Measurements from ENCODE around the gene AR. TPM values are rescaled to one million over a fixed set of nuclear protein-coding genes. Genes with fewer than 3 reads are reported as not detected.

AR gene
- total and polyA plus RNA-seq, 10 of the 15 experiments (the other 5 are each of a cell fraction or from before 2014, with no cell fraction given) = 0.07 to 0.09 (median 0.08) TPM; not detected in 7

DNA sequence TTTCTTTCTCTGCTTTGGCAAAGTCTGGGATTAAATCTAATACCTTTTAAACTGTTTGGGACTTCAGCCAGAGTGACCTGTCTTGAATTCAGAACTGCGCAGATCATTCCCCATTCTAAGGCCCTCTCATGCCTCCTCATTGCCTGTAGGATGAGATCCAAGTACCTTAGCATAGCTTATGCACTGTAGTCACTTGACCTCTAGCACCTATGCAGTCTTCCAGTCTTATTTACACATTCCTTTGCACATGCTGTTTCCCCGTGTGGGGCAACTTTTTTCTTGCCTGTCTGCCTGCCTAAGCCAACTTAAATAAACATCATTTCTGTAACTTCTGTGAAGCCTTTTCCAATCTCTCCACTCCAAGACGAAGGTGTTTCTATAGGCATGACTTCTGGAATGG, 68.4 kb downstream of the AR start:
- FAIRE-seq = no peak
- POLR2A ChIA-PET = no interaction called here
- in situ Hi-C loops (cut with MboI) = no loop called here
- Histone ChIP-seq H3K4me3 (no peak overlapping the region), H4K20me1 (ENCODE audit: control insufficient read depth, insufficient read depth) (no peaks in the 10 kb centered on the region), H3K4me2 (ENCODE audit: control insufficient read depth, insufficient read depth) (no peak overlapping the region), H3K9me3 (replicated peaks; ENCODE audit: control insufficient read depth, insufficient read depth, low read length) (no peaks in the 10 kb centered on the region; the same call in 2 of the 3 replicates), H3K27ac (ENCODE audit: control insufficient read depth, insufficient read depth) (no peak overlapping the region), H3K36me3 (ENCODE audit: control insufficient read depth in 2 of 2, insufficient read depth in 2 of 2, low read length in 1 of 2) (no peaks in the 10 kb centered on the region), H3K9ac (ENCODE audit: control insufficient read depth, insufficient read depth, low read length) (no peak overlapping the region), H3K4me1 (ENCODE audit: control insufficient read depth, insufficient read depth, low read length) (no peaks in the 10 kb centered on the region), H3K27me3 (replicated peaks in 1 of 2; ENCODE audit: control insufficient read depth in 2 of 2, insufficient read depth in 2 of 2, low read length in 1 of 2) (no peaks in the 10 kb centered on the region), H3K79me2 (ENCODE audit: control insufficient read depth, insufficient read depth, low read length) (no peaks in the 10 kb centered on the region), H2AFZ (ENCODE audit: control insufficient read depth, low read depth, low read length) (no peak overlapping the region)
- intact Hi-C loops (cut with micrococcal nuclease; ENCODE audit: unreplicated experiment) = no loop called here
- 18% methylated on average over 3 of the region's 3 CpGs for WGBS (ENCODE audit: insufficient coverage, insufficient replicate concordance, low lambda C conversion rate, missing lambda C conversion rate)
- no TSS peak for BruUV-seq (replicated peaks)
- TF ChIP-seq POLR2AphosphoS2 (IDR thresholded peaks at IDR 0.05; ENCODE audit: low read depth, low read length) = no peak
- TF ChIP-seq FOXK2 (IDR thresholded peaks at IDR 0.05) = no peak
- no peak for TF ChIP-seq KLF5 (IDR thresholded peaks at IDR 0.05; ENCODE audit: partially characterized antibody)
- no peak for TF ChIP-seq ETV6 (conservative IDR thresholded peaks at IDR 0.05 in 1 of 2, IDR thresholded peaks at IDR 0.05 in 1 of 2; ENCODE audit: borderline replicate concordance in 1 of 2, low read depth in 1 of 2)
- TF ChIP-seq POLR2A (IDR thresholded peaks at IDR 0.05; ENCODE audit: low read depth, low read length) = no peak
- no peak for TF ChIP-seq YBX1 (IDR thresholded peaks at IDR 0.05)
- no peak for TF ChIP-seq E4F1 (IDR thresholded peaks at IDR 0.05; ENCODE audit: borderline replicate concordance, partially characterized antibody)
- TF ChIP-seq WRNIP1 (IDR thresholded peaks at IDR 0.05; ENCODE audit: borderline replicate concordance, low read depth, low read length) = no peak
- no peak for TF ChIP-seq SREBF2 (IDR thresholded peaks at IDR 0.05; ENCODE audit: low read length)
- no peak for TF ChIP-seq SREBF1 (IDR thresholded peaks at IDR 0.05; ENCODE audit: low read length)
- no peak for TF ChIP-seq RCOR1 (conservative IDR thresholded peaks at IDR 0.05; ENCODE audit: low read depth, low read length)
- no peak for TF ChIP-seq ZNF24 (IDR thresholded peaks at IDR 0.05)
- no peak for ATAC-seq
- RAD21 ChIA-PET (ENCODE audit: unreplicated experiment) = no interaction called here
- no peak for DNase-seq (ENCODE audit: low read depth, low spot score)
- SMC1A ChIA-PET (ENCODE audit: uncharacterized antibody, unreplicated experiment) = interaction anchor here (0.7 kb wide), 1 partner anchor 89 kb away, joined by 3 read pairs; no protein-coding TSS in a partner anchor
- CTCF ChIA-PET = no interaction called here

Data from GM12878 (cell line).